ENCODE data around the gene SHLD1.

DNA sequence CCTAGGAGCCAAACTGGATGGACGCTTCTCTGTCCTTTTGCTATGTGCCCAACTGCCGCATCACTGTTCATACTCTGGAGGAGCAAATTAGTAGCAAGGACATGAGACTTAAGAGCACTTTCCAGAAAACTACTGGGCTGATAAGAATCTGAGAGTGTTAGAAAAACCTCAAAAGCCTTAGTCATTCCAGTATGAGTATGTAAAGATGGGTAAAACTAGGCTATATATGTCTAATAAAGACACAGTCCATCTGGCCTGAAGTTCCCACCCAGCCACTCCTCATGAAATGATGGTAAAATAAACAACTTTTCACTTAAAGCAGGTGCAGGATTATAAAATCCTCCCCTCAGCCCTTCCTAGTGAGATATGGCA, 30.6 kb downstream of the SHLD1 start:
- TF ChIP-seq CTCF (IDR thresholded peaks at IDR 0.05; ENCODE audit: insufficient read depth, low read length, poor library complexity, severe bottlenecking) (no peak), EZH2phosphoT487 (conservative IDR thresholded peaks at IDR 0.05; ENCODE audit: low read length) (no peak)
